Measurements from ENCODE around the gene CHST8.
A peak's percentile ranks its signal among the peaks of the same experiment; 100 is the strongest.

CHST8 gene

GRCh38 chr19:33777351-33777750 lies 155.6 kb downstream of the CHST8 start:
- TF ChIP-seq REST (IDR thresholded peaks at IDR 0.05; ENCODE audit: insufficient read depth in 1 of 2, low read depth in 2 of 2, low read length in 2 of 2) (no peak), FOXP2 (optimal IDR thresholded peaks at IDR 0.05; ENCODE audit: borderline replicate concordance, extremely low read depth, extremely low read length, insufficient read depth) (no peak), SIN3A (IDR thresholded peaks at IDR 0.05; ENCODE audit: borderline replicate concordance, insufficient read depth, low read length) (no peak), TAF1 (IDR thresholded peaks at IDR 0.05; ENCODE audit: borderline replicate concordance, insufficient read depth, low read length) (no peak), POLR2AphosphoS5 (IDR thresholded peaks at IDR 0.05; ENCODE audit: low read depth, low read length) (no peak)

- no peak for TF ChIP-seq SIN3A (IDR thresholded peaks at IDR 0.05; ENCODE audit: borderline replicate concordance, insufficient read depth, low read length)
- TF ChIP-seq POLR2AphosphoS5 (IDR thresholded peaks at IDR 0.05; ENCODE audit: low read depth, low read length) = no peak
- TF ChIP-seq REST (IDR thresholded peaks at IDR 0.05; ENCODE audit: insufficient read depth in 1 of 2, low read depth in 2 of 2, low read length in 2 of 2) = no peak
- TF ChIP-seq FOXP2 (optimal IDR thresholded peaks at IDR 0.05; ENCODE audit: borderline replicate concordance, extremely low read depth, extremely low read length, insufficient read depth) = no peak
- no peak for TF ChIP-seq TAF1 (IDR thresholded peaks at IDR 0.05; ENCODE audit: borderline replicate concordance, insufficient read depth, low read length)
Observed at GRCh38 chr19:33777753-33778088, 156.0 kb downstream of the CHST8 start.

DNA sequence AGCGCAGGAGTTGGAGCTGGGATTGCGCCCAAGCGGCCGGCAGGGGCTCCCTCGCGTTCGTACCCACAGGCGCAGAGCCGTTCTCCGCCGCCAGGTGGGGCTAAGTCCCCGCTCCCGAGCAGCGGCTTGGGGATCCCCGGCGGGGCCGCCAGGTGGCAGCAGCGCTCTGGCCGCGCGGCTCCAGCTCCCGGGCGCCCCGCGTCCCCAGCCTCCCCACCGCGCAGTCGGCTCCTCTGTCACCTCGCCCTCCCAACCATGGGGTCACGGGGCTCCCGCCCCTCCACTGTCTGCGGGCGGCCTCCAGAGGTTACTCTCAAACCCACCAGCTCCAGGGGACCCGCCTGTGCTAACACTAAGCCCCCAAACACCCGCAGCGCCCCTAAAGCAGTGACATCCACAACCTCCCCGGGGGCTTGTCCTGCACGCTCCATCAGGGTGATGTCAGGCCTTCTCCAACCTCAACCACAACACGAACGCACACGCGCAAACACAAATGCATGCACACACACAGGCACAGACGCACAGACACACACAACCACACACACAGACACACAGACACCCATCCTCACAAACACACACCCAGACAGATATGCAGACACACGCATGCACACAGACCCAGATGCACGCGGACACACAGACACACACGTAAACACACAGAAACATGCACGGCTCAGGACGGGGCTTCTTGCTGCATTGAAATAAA lies 156.5 kb downstream of the CHST8 start:
- TF ChIP-seq FOXP2 (optimal IDR thresholded peaks at IDR 0.05; ENCODE audit: borderline replicate concordance, extremely low read depth, extremely low read length, insufficient read depth) (peak; percentile 44), REST (IDR thresholded peaks at IDR 0.05; ENCODE audit: insufficient read depth in 1 of 2, low read depth in 2 of 2, low read length in 2 of 2) (no peak)

GRCh38 chr19:33779849-33780248 lies 158.1 kb downstream of the CHST8 start:
- TF ChIP-seq POLR2AphosphoS5 (IDR thresholded peaks at IDR 0.05; ENCODE audit: low read depth, low read length) = no peak
- TF ChIP-seq TAF1 (IDR thresholded peaks at IDR 0.05; ENCODE audit: borderline replicate concordance, insufficient read depth, low read length) = no peak
- no peak for TF ChIP-seq SIN3A (IDR thresholded peaks at IDR 0.05; ENCODE audit: borderline replicate concordance, insufficient read depth, low read length)
- no peak for TF ChIP-seq REST (IDR thresholded peaks at IDR 0.05; ENCODE audit: insufficient read depth in 1 of 2, low read depth in 2 of 2, low read length in 2 of 2)
- no peak for TF ChIP-seq FOXP2 (optimal IDR thresholded peaks at IDR 0.05; ENCODE audit: borderline replicate concordance, extremely low read depth, extremely low read length, insufficient read depth)

DNA sequence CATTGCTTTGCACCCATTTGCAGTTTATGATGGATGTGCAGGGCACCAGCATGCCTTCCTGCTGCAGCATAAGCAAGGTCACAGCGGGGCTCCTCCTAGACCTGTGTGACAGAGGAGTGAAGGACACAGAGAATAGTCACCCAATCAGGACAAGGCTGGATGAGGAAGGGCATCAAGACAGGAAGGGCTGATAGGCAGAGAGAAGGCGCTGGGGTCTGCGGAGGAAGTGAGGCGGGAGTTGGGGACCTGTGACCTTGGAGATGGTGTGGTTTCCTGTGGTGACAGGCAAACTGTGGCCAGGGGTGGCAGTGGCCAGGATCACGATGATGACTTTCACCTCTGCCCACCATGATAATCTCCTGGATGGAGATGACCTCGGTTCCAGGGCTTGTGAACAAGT lies 158.5 kb downstream of the CHST8 start:
- TF ChIP-seq FOXP2 (optimal IDR thresholded peaks at IDR 0.05; ENCODE audit: borderline replicate concordance, extremely low read depth, extremely low read length, insufficient read depth) (no peak), SIN3A (IDR thresholded peaks at IDR 0.05; ENCODE audit: borderline replicate concordance, insufficient read depth, low read length) (no peak), POLR2AphosphoS5 (IDR thresholded peaks at IDR 0.05; ENCODE audit: low read depth, low read length) (no peak), REST (IDR thresholded peaks at IDR 0.05; ENCODE audit: insufficient read depth in 1 of 2, low read depth in 2 of 2, low read length in 2 of 2) (no peak), TAF1 (IDR thresholded peaks at IDR 0.05; ENCODE audit: borderline replicate concordance, insufficient read depth, low read length) (no peak)
